ENCODE data around the gene CLMP. TPM values are rescaled to one million over a fixed set of nuclear protein-coding genes. Genes with fewer than 3 reads are reported as not detected.
A peak's percentile ranks its signal among the peaks of the same experiment; 100 is the strongest.

The CLMP gene
- total RNA-seq, 2 experiments from 2014 or later: 0.25 to 0.31 TPM

- Mint-ChIP-seq H3K4me3 (no peak overlapping the region), H3K9me3 (no peaks in the 10 kb centered on the region), H3K36me3 (peaks cover 37% of the 10 kb centered on the region), H3K4me1 (peaks cover 40% of the 10 kb centered on the region), H3K27me3 (peaks cover 2% of the 10 kb centered on the region), H3K27ac (peak overlapping the region; percentile 57)
- DNase-seq (no peak), ATAC-seq (ENCODE audit: low read depth) (no peak)
- POLR2A ChIA-PET: interaction anchor here (0.7 to 10.0 kb wide), 9 partner anchors 9 to 189 kb away, joined by 3 to 142 read pairs (median 5); partner anchors contain the start of gene HSPA8
Observed at GRCh38 chr11:123052901-123053721, 141.9 kb downstream of the CLMP start.

GRCh38 chr11:123051634-123052033, 143.4 kb downstream of the CLMP start:
- ATAC-seq (ENCODE audit: low read depth): no peak
- peaks cover 22% of the 10 kb centered on the region for H3K36me3 Mint-ChIP-seq
- no peaks in the 10 kb centered on the region for H3K9me3 Mint-ChIP-seq
- H3K27me3 Mint-ChIP-seq: peaks cover 2% of the 10 kb centered on the region
- H3K27ac Mint-ChIP-seq: no peak overlapping the region
- no peak overlapping the region for H3K4me3 Mint-ChIP-seq
- no peak for DNase-seq
- POLR2A ChIA-PET: interaction anchor here (1.1 kb wide), 1 partner anchor 11 kb away, joined by 5 read pairs; the partner anchor contains the start of gene HSPA8
- peaks cover 25% of the 10 kb centered on the region for H3K4me1 Mint-ChIP-seq

- Mint-ChIP-seq H3K27me3 (peaks cover 2% of the 10 kb centered on the region), H3K4me1 (peaks cover 20% of the 10 kb centered on the region), H3K27ac (no peak overlapping the region), H3K36me3 (peaks cover 18% of the 10 kb centered on the region), H3K4me3 (no peak overlapping the region), H3K9me3 (no peaks in the 10 kb centered on the region)
- ATAC-seq (ENCODE audit: low read depth) (no peak), DNase-seq (no peak)
- POLR2A ChIA-PET: no interaction called here
Observed at GRCh38 chr11:123051146-123051545, 143.9 kb downstream of the CLMP start.

GRCh38 chr11:123047947-123048293, 147.1 kb downstream of the CLMP start:
- Mint-ChIP-seq H3K9me3 (no peaks in the 10 kb centered on the region), H3K27ac (no peak overlapping the region), H3K27me3 (peaks cover 2% of the 10 kb centered on the region), H3K4me3 (no peak overlapping the region), H3K36me3 (no peaks in the 10 kb centered on the region), H3K4me1 (no peaks in the 10 kb centered on the region)
- DNase-seq (no peak), ATAC-seq (ENCODE audit: low read depth) (no peak)
- POLR2A ChIA-PET: no interaction called here

- no peaks in the 10 kb centered on the region for H3K9me3 Mint-ChIP-seq
- H3K27ac Mint-ChIP-seq: no peak overlapping the region
- no peak for ATAC-seq (ENCODE audit: low read depth)
- no peaks in the 10 kb centered on the region for H3K36me3 Mint-ChIP-seq
- peaks cover 2% of the 10 kb centered on the region for H3K27me3 Mint-ChIP-seq
- no peak overlapping the region for H3K4me3 Mint-ChIP-seq
- no peak for DNase-seq
- no peaks in the 10 kb centered on the region for H3K4me1 Mint-ChIP-seq
- POLR2A ChIA-PET: no interaction called here
Observed at GRCh38 chr11:123047266-123047946, 147.6 kb downstream of the CLMP start.

- Mint-ChIP-seq H3K27ac (no peak overlapping the region), H3K4me3 (no peak overlapping the region), H3K36me3 (no peaks in the 10 kb centered on the region), H3K27me3 (peaks cover 2% of the 10 kb centered on the region), H3K9me3 (no peaks in the 10 kb centered on the region), H3K4me1 (no peaks in the 10 kb centered on the region)
- no peak for DNase-seq
- ATAC-seq (ENCODE audit: low read depth): no peak
- POLR2A ChIA-PET: no interaction called here
Observed at GRCh38 chr11:123046473-123047259, 148.4 kb downstream of the CLMP start.

GRCh38 chr11:123045101-123045500, 149.9 kb downstream of the CLMP start:
- Mint-ChIP-seq H3K27me3 (peaks cover under 1% of the 10 kb centered on the region), H3K36me3 (no peaks in the 10 kb centered on the region), H3K4me1 (no peaks in the 10 kb centered on the region), H3K4me3 (no peak overlapping the region), H3K9me3 (no peaks in the 10 kb centered on the region), H3K27ac (no peak overlapping the region)
- DNase-seq (no peak), ATAC-seq (ENCODE audit: low read depth) (no peak)
- POLR2A ChIA-PET: interaction anchor here (2.0 kb wide), 1 partner anchor 8 kb away, joined by 5 read pairs; no protein-coding TSS in a partner anchor

GRCh38 chr11:123041185-123041584, 153.9 kb downstream of the CLMP start:
- no peaks in the 10 kb centered on the region for H3K36me3 Mint-ChIP-seq
- no peak overlapping the region for H3K27ac Mint-ChIP-seq
- no peak overlapping the region for H3K4me3 Mint-ChIP-seq
- peaks cover 4% of the 10 kb centered on the region for H3K27me3 Mint-ChIP-seq
- no peaks in the 10 kb centered on the region for H3K9me3 Mint-ChIP-seq
- POLR2A ChIA-PET: no interaction called here
- DNase-seq: no peak
- no peak for ATAC-seq (ENCODE audit: low read depth)
- H3K4me1 Mint-ChIP-seq: no peaks in the 10 kb centered on the region

- no peak overlapping the region for H3K27ac Mint-ChIP-seq
- DNase-seq (no peak), ATAC-seq (ENCODE audit: low read depth) (no peak)
- POLR2A ChIA-PET: no interaction called here
- peaks cover under 1% of the 10 kb centered on the region for H3K4me1 Mint-ChIP-seq
- peaks cover 4% of the 10 kb centered on the region for H3K27me3 Mint-ChIP-seq
- no peak overlapping the region for H3K4me3 Mint-ChIP-seq
- no peaks in the 10 kb centered on the region for H3K36me3 Mint-ChIP-seq
- no peaks in the 10 kb centered on the region for H3K9me3 Mint-ChIP-seq
Observed at GRCh38 chr11:123040111-123040432, 155.0 kb downstream of the CLMP start.

- no peak overlapping the region for H3K4me3 Mint-ChIP-seq
- DNase-seq (no peak), ATAC-seq (ENCODE audit: low read depth) (no peak)
- no peaks in the 10 kb centered on the region for H3K9me3 Mint-ChIP-seq
- no peaks in the 10 kb centered on the region for H3K36me3 Mint-ChIP-seq
- POLR2A ChIA-PET: no interaction called here
- H3K27ac Mint-ChIP-seq: no peak overlapping the region
- H3K4me1 Mint-ChIP-seq: peaks cover 9% of the 10 kb centered on the region
- peaks cover 6% of the 10 kb centered on the region for H3K27me3 Mint-ChIP-seq
Observed at GRCh38 chr11:123035831-123036230, 159.2 kb downstream of the CLMP start.

GRCh38 chr11:123034597-123034996, 160.5 kb downstream of the CLMP start:
- DNase-seq (no peak), ATAC-seq (ENCODE audit: low read depth) (no peak)
- H3K36me3 Mint-ChIP-seq: no peaks in the 10 kb centered on the region
- H3K4me3 Mint-ChIP-seq: no peak overlapping the region
- peaks cover 3% of the 10 kb centered on the region for H3K27me3 Mint-ChIP-seq
- POLR2A ChIA-PET: no interaction called here
- H3K4me1 Mint-ChIP-seq: peaks cover 9% of the 10 kb centered on the region
- H3K9me3 Mint-ChIP-seq: no peaks in the 10 kb centered on the region
- H3K27ac Mint-ChIP-seq: no peak overlapping the region

- Mint-ChIP-seq H3K9me3 (no peaks in the 10 kb centered on the region), H3K4me1 (peaks cover 9% of the 10 kb centered on the region), H3K36me3 (no peaks in the 10 kb centered on the region), H3K4me3 (no peak overlapping the region), H3K27me3 (peaks cover 6% of the 10 kb centered on the region), H3K27ac (no peak overlapping the region)
- no peak for DNase-seq
- no peak for ATAC-seq (ENCODE audit: low read depth)
- POLR2A ChIA-PET: no interaction called here
Observed at GRCh38 chr11:123033895-123034294, 161.2 kb downstream of the CLMP start.

- Mint-ChIP-seq H3K27ac (no peak overlapping the region), H3K27me3 (peaks cover 10% of the 10 kb centered on the region), H3K36me3 (no peaks in the 10 kb centered on the region), H3K9me3 (no peaks in the 10 kb centered on the region), H3K4me3 (no peak overlapping the region), H3K4me1 (peaks cover 9% of the 10 kb centered on the region)
- DNase-seq (no peak), ATAC-seq (ENCODE audit: low read depth) (no peak)
- POLR2A ChIA-PET: no interaction called here
Observed at GRCh38 chr11:123030517-123030916, 164.5 kb downstream of the CLMP start.

Measured in activated naive CD8-positive, alpha-beta T cell treated with anti-CD3 and anti-CD28 coated beads, Interleukin-2, amount 10 ng/mL, durations not matched to agents 7 days and 5 days (primary cell).